Kidney (tissue), 14 donors: ENCODE results near the gene PRKCE. TPM values are rescaled to one million over a fixed set of nuclear protein-coding genes. Genes with fewer than 3 reads are reported as not detected.

Source experiments
- DNase-seq, 5 donors: peaks; one replicate each; pipeline ENCODE4 v3.0.0-alpha.2; 2013 to 2020
- FAIRE-seq: peaks from 2 replicates; lab custom pipeline; 2012; peaks lifted over from hg19 to GRCh38; lab: Jason Lieb, UNC
- H3K27ac ChIP-seq, 2 donors: one replicate each; pipeline ENCODE4 v1.7.0; 2013; ENCODE audit warnings: low read depth in 2 of 2, low read length in 2 of 2, inconsistent platforms in 1 of 2
- H3K27me3 ChIP-seq: one replicate; pipeline ENCODE4 v1.7.1; 2013; ENCODE audit warnings: low read length, inconsistent platforms; ENCODE audit not compliant: control insufficient read depth, insufficient read depth
- H3K36me3 ChIP-seq, 3 donors: one replicate each; pipeline versions ENCODE4 v1.7.0 to v1.7.1; 2013; ENCODE audit warnings: low read length in 3 of 3, control low read depth in 1 of 3, inconsistent platforms in 1 of 3; ENCODE audit not compliant: insufficient read depth in 3 of 3, control insufficient read depth in 2 of 3
- H3K4me1 ChIP-seq, 3 donors: one replicate each; pipeline versions ENCODE4 v1.7.0 to v1.7.1; 2013; ENCODE audit warnings: low read length in 3 of 3, inconsistent platforms in 1 of 3, low read depth in 1 of 3; ENCODE audit not compliant: control insufficient read depth in 2 of 3, insufficient read depth in 2 of 3
- H3K4me3 ChIP-seq, 3 donors: one replicate each; pipeline versions ENCODE4 v1.7.0 to v1.8.1; 2013; ENCODE audit warnings: low read length in 3 of 3, control low read depth in 1 of 3, inconsistent platforms in 1 of 3
- H3K9ac ChIP-seq, 3 donors: one replicate each; pipeline versions ENCODE4 v1.7.0 to v1.7.1; 2013; ENCODE audit warnings: low read length in 3 of 3, control low read depth in 1 of 3, inconsistent platforms in 1 of 3
- H3K9me3 ChIP-seq, 3 donors: one replicate each; pipeline versions ENCODE4 v1.7.0 to v1.7.1; 2013; ENCODE audit warnings: low read length in 3 of 3, control low read depth in 1 of 3, inconsistent platforms in 1 of 3; ENCODE audit not compliant: control insufficient read depth in 2 of 3, insufficient read depth in 1 of 3
- CTCF ChIP-seq: IDR thresholded peaks from 3 replicates; pipeline ENCODE4 v1.5.1; 2012; ENCODE audit warnings: mild to moderate bottlenecking, moderate library complexity, borderline replicate concordance; ENCODE audit not compliant: insufficient read depth; ENCODE audit errors: extremely low read depth
- intact Hi-C: fragments of 100-400 bp; cut with DNase I; formaldehyde crosslinking; loops from one replicate; pipeline ENCODE4 v1.11.1; 2022
- polyA plus RNA-seq: library from polyadenylated mRNA; stranded (reverse); fragments of 350-450 nt; fragmentation: Illumina TruSeq; extraction: RNeasy Lipid Tissue Mini Kit (QIAGEN cat#74804); gene quantifications from one replicate; pipeline ENCODE4 v1.2.3, GENCODE V29; 2014; ENCODE audit warnings: low read depth, low replicate concordance; ENCODE audit not compliant: insufficient read depth
- total RNA-seq: library from RNA; stranded (reverse); fragmentation: NEBNext Ultra II Directional; extraction: Animal tissue kit (Norgen Biotek cat#: 25700); gene quantifications from one replicate; pipeline ENCODE4 v1.2.1, GENCODE V29; 2021
- donor health status: control.
- donor health status: control.
- donor health status: control.
- donor health status: control.
- donor health status: control.
- donor health status: DM: yes; HTN: yes; CAD: no.
- donor health status: Normal renal cell carcinoma (clear cell type).

The PRKCE gene
- total and polyA plus RNA-seq, 2 donors from 2014 or later, result 11.1 to 27.3 TPM

- no peak overlapping the region for H3K27ac ChIP-seq
- TF ChIP-seq CTCF, result no peak
- intact Hi-C loops, result no loop called here
- H3K9me3 ChIP-seq, result no peaks in the 10 kb centered on the region
- no peak for DNase-seq
- no peaks in the 10 kb centered on the region for H3K4me1 ChIP-seq
- H3K4me3 ChIP-seq, result no peak overlapping the region
- H3K9ac ChIP-seq, result no peak overlapping the region
- no peak for FAIRE-seq
- H3K36me3 ChIP-seq, result peaks cover 0 to 3% (median 0%) of the 10 kb centered on the region in 3 donors
- no peaks in the 10 kb centered on the region for H3K27me3 ChIP-seq
Measured at GRCh38 chr2:46170611-46171350, 519.3 kb downstream of the PRKCE start.

- Histone ChIP-seq H3K9me3 (no peaks in the 10 kb centered on the region), H3K4me1 (no peaks in the 10 kb centered on the region), H3K27ac (no peak overlapping the region), H3K9ac (no peak overlapping the region), H3K4me3 (no peak overlapping the region), H3K36me3 (peaks cover 0 to under 1% (median 0%) of the 10 kb centered on the region in 3 donors), H3K27me3 (no peaks in the 10 kb centered on the region)
- no peak for FAIRE-seq
- intact Hi-C loops, result no loop called here
- no peak for TF ChIP-seq CTCF
- DNase-seq, result peak in 3 of 5 donors; percentile 16 to 40 (median 39)
Measured at GRCh38 chr2:46171411-46171953, 520.0 kb downstream of the PRKCE start.

GRCh38 chr2:46171996-46172546, 520.6 kb downstream of the PRKCE start:
- Histone ChIP-seq H3K9me3 (no peaks in the 10 kb centered on the region), H3K4me1 (no peaks in the 10 kb centered on the region), H3K27me3 (no peaks in the 10 kb centered on the region), H3K27ac (no peak overlapping the region), H3K9ac (no peak overlapping the region), H3K36me3 (no peaks in the 10 kb centered on the region), H3K4me3 (no peak overlapping the region)
- intact Hi-C loops, result no loop called here
- TF ChIP-seq CTCF, result no peak
- DNase-seq (peak in 1 of 5 donors; percentile 26), FAIRE-seq (no peak)
